Measurements from ENCODE around the gene CCDC88B. TPM values are rescaled to one million over a fixed set of nuclear protein-coding genes. Genes with fewer than 3 reads are reported as not detected.

Gene CCDC88B
- total RNA-seq, 2 donors from 2014 or later = 15.0 to 52.2 TPM

DNA sequence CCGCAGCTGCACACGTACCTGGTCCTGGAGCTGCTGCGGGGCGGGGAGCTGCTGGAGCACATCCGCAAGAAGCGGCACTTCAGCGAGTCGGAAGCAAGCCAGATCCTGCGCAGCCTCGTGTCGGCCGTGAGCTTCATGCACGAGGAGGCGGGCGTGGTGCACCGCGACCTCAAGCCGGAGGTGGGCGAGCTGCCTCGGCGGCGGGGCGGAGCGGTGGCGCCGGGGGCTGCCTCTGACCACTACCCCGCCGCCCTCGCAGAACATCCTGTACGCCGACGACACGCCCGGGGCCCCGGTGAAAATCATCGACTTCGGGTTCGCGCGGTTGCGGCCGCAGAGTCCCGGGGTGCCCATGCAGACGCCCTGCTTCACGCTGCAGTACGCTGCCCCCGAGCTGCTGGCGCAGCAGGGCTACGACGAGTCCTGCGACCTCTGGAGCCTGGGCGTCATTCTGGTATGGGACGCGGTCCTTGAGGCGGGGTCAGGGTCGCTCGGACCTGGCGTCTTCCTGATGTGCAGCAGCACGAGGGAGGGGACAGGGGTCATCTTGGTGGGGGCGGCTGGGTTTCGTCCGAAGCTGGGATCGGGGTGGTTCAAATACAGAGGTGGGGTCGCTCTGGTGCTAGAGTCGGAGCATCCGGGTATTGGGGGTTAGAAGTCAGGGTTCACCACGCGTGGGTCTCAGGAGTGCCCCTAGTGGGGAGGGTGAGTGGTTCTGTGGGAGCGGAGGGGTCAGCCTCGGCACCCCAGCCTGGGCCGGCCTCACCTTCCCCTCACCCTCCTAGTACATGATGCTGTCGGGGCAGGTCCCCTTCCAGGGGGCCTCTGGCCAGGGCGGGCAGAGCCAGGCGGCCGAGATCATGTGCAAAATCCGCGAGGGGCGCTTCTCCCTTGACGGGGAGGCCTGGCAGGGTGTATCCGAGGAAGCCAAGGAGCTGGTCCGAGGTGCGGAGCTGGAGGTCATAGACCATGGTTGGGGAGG, 29.7 kb downstream of the CCDC88B start:
- Histone ChIP-seq H3K27me3 (no peaks in the 10 kb centered on the region), H3K36me3 (no peaks in the 10 kb centered on the region)
- TF ChIP-seq, protein P1, sequence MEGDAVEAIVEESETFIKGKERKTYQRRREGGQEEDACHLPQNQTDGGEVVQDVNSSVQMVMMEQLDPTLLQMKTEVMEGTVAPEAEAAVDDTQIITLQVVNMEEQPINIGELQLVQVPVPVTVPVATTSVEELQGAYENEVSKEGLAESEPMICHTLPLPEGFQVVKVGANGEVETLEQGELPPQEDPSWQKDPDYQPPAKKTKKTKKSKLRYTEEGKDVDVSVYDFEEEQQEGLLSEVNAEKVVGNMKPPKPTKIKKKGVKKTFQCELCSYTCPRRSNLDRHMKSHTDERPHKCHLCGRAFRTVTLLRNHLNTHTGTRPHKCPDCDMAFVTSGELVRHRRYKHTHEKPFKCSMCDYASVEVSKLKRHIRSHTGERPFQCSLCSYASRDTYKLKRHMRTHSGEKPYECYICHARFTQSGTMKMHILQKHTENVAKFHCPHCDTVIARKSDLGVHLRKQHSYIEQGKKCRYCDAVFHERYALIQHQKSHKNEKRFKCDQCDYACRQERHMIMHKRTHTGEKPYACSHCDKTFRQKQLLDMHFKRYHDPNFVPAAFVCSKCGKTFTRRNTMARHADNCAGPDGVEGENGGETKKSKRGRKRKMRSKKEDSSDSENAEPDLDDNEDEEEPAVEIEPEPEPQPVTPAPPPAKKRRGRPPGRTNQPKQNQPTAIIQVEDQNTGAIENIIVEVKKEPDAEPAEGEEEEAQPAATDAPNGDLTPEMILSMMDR (IDR thresholded peaks at IDR 0.05) = no peak

DNA sequence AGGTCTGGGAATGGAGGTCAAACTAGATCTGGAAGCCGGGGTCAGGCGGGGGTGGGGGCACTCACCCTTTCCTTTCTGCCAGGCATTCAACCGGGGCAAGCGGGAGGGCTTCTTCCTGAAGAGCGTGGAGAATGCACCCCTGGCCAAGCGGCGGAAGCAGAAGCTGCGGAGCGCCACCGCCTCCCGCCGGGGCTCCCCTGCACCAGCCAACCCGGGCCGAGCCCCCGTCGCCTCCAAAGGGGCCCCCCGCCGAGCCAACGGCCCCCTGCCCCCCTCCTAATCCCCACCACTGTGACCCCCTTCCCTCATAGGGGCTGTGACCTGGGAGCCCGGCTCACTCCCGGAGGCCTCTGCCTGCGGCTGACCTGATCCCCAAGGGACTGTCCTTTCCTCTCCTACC, 31.2 kb downstream of the CCDC88B start:
- H3K27me3 ChIP-seq = no peaks in the 10 kb centered on the region
- no peaks in the 10 kb centered on the region for H3K9me3 ChIP-seq
- intact Hi-C loops (cut with DNase I) = no loop called here
- H3K4me3 ChIP-seq = no peak overlapping the region
- H3K9ac ChIP-seq (ENCODE audit: low read depth in 2 of 2, low read length in 2 of 2) = no peak overlapping the region
- no peaks in the 10 kb centered on the region for H3K36me3 ChIP-seq
- no peak overlapping the region for H3K27ac ChIP-seq
- DNase-seq = no peak
- no peaks in the 10 kb centered on the region for H3K4me1 ChIP-seq
- TF ChIP-seq, protein P1 (IDR thresholded peaks at IDR 0.05) = no peak

More for the DNA sequence above, 29.7 kb downstream of the CCDC88B start:
- H3K9ac ChIP-seq (ENCODE audit: low read depth in 2 of 2, low read length in 2 of 2) = no peak overlapping the region
- H3K27ac ChIP-seq = no peak overlapping the region
- H3K9me3 ChIP-seq = no peaks in the 10 kb centered on the region
- no peak for DNase-seq
- no peaks in the 10 kb centered on the region for H3K4me1 ChIP-seq
- H3K4me3 ChIP-seq = no peak overlapping the region
- intact Hi-C loops (cut with DNase I) = no loop called here

DNA sequence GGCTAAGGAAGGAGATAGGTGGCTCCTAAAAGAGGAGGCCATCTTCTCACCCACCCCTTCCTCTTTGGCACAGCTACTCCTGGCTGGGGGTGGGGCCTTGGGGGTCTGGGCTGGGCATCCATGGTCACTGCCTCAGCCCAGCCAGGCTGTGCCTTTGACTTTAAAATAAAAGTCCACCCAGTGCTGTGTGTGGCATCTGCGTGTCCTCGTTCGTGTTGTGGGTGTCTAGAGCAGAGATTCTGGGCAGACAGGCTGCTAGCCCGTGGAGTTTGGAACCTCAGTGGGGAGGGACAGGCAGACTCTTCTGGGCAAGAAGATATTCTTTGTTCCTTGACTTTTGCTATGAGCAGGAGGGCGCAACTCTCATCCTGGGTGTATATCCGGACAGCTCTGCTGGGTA, 32.0 kb downstream of the CCDC88B start:
- Histone ChIP-seq H3K36me3 (no peaks in the 10 kb centered on the region), H3K27ac (no peak overlapping the region), H3K9me3 (no peaks in the 10 kb centered on the region)

DNA sequence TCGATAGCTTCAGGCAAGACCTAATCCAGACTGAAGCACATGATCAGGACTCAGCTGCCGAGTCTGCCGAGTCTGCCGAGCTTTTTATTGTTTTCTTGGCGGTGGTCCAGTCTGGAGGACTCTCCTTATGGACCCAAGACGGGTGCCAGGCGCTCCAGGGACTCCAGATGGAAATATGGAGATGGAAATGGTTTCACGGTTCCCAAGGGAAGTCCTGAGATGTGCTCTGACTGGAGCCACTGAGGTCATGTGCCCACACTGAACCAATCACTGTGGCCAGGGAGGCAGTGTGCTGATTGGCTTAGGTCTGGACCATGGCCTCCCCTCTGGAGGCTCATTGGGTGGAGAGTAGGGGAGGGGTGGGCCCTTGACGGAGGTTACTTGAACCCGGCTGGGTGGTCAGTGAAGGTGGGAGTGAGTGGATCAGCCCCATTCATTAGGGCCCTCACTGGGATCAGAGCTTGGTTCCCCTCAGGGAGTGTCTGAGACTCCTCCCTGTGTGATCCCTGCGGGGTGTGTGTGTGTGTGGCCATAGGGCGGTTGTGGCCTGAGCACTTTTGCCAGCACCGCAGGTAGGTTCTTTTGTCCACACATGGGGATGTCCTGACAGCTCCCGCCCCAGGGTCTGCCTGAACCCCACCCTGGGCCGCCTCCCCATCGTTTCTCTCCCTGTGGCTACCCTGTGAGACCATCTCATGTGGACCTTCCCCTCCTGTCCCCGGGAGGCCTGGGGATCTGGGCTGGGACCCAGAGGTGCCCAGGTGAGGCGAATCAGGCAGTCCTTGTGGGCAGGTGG, 33.0 kb downstream of the CCDC88B start:
- Histone ChIP-seq H3K9ac (ENCODE audit: low read depth in 2 of 2, low read length in 2 of 2) (peak overlapping the region; percentile 12 to 55), H3K4me1 (no peaks in the 10 kb centered on the region), H3K27me3 (no peaks in the 10 kb centered on the region), H3K27ac (no peak overlapping the region), H3K4me3 (no peak overlapping the region), H3K36me3 (no peaks in the 10 kb centered on the region), H3K9me3 (no peaks in the 10 kb centered on the region)
- TF ChIP-seq, protein P1 (IDR thresholded peaks at IDR 0.05) = no peak
- intact Hi-C loops (cut with DNase I) = no loop called here
- DNase-seq = no peak

More for the DNA sequence above, 32.0 kb downstream of the CCDC88B start:
- DNase-seq = no peak
- H3K4me3 ChIP-seq = no peak overlapping the region
- TF ChIP-seq, protein P1 (IDR thresholded peaks at IDR 0.05) = no peak
- intact Hi-C loops (cut with DNase I) = no loop called here
- no peak overlapping the region for H3K9ac ChIP-seq (ENCODE audit: low read depth in 2 of 2, low read length in 2 of 2)
- no peaks in the 10 kb centered on the region for H3K4me1 ChIP-seq
- H3K27me3 ChIP-seq = no peaks in the 10 kb centered on the region

DNA sequence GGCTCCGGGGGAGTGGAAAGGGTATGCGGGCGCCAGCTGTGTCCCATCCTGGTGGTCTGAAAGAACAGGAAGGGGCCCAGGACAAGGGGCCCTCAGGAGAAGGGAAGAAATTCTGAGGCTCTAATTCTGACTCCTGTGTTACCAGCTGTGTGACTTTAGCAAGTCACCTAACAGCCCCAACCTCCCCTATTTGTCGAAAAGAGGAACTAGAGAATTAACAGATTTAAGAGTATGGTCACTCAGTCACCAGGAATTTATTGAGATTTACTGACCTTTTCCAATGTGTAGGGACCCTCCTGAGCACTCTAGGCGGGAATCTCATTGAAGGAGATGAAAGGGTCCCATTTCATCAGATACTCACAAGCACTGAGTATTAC, 33.6 kb downstream of the CCDC88B start:
- no peak for DNase-seq
- peak overlapping the region in 1 of 2 donors; percentile 55 for H3K9ac ChIP-seq (ENCODE audit: low read depth in 2 of 2, low read length in 2 of 2)
- no peaks in the 10 kb centered on the region for H3K9me3 ChIP-seq
- intact Hi-C loops (cut with DNase I) = no loop called here
- H3K36me3 ChIP-seq = no peaks in the 10 kb centered on the region
- no peaks in the 10 kb centered on the region for H3K27me3 ChIP-seq
- no peak overlapping the region for H3K27ac ChIP-seq
- no peak overlapping the region for H3K4me3 ChIP-seq
- no peaks in the 10 kb centered on the region for H3K4me1 ChIP-seq
- TF ChIP-seq, protein P1 (IDR thresholded peaks at IDR 0.05) = no peak

Data from colonic mucosa (tissue), 4 donors.